Posterior cingulate gyrus (tissue), 11 donors: Measurements from ENCODE around the gene GRM8.

ENCODE experiments used
- DNase-seq, 10 donors: peaks; one replicate each; pipeline versions ENCODE4 v3.0.0 to v3.0.0-alpha.2; 2020 to 2021; ENCODE audit warnings: mixed read lengths in 3 of 10
- intact Hi-C: fragments of 100-400 bp; cut with DNase I; formaldehyde crosslinking; loops from one replicate; pipeline ENCODE4 v1.15.1; 2023

The GRM8 gene

GRCh38 chr7:126487728-126488442 is 764.9 kb downstream of the GRM8 start:
- intact Hi-C loops, result no loop called here
- DNase-seq, result no peak

DNA sequence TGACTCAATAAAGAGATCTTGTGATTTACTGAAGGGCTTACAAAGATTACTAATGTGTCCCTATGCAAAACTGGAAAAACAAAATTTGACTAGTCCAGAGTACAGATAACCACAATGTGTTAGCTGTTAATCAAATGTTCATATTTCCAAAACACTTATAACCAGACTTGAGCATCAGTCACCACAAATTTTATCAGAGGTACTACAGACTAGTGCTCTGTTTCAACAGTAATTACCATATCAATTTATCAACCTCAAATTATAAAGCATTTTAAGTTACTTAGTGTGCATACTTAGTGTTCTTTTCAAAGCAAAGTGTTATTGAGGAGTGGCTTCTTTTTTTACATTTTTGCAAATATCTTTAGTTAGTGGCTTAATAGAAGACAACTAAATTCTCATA is 765.9 kb downstream of the GRM8 start:
- no peak for DNase-seq
- intact Hi-C loops, result no loop called here

GRCh38 chr7:126485791-126486190 is 767.0 kb downstream of the GRM8 start:
- intact Hi-C loops, result no loop called here
- DNase-seq, result no peak

DNA sequence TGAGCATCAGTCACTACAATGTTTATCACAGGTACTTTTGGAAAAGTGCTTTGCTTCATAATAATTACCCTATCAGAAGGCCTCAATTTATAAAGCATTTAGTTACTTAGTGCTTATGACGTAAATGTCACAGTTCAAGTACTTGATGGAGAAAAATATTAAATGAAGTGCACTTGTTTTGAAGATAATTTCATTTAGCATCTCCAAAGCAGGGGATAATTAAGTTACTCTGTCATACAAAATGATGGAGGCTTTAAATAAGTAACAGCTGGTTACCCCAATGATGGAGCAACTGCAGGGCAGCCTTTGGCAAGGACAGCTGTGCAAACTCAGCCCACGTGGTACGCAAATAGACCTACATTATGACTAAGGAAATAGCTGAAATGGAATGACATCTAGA is 768.8 kb downstream of the GRM8 start:
- DNase-seq, result no peak
- intact Hi-C loops, result no loop called here

- intact Hi-C loops, result no loop called here
- DNase-seq, result no peak
Measured at GRCh38 chr7:126472825-126473224, 779.9 kb downstream of the GRM8 start.

- no peak for DNase-seq
- intact Hi-C loops, result no loop called here
Measured at GRCh38 chr7:126462405-126462804, 790.3 kb downstream of the GRM8 start.

- no peak for DNase-seq
- intact Hi-C loops, result no loop called here
Measured at GRCh38 chr7:126460664-126461063, 792.1 kb downstream of the GRM8 start.

- no peak for DNase-seq
- intact Hi-C loops, result no loop called here
Measured at GRCh38 chr7:126453104-126453503, 799.6 kb downstream of the GRM8 start.

GRCh38 chr7:126450269-126450671 is 802.5 kb downstream of the GRM8 start:
- no peak for DNase-seq
- intact Hi-C loops, result no loop called here

DNA sequence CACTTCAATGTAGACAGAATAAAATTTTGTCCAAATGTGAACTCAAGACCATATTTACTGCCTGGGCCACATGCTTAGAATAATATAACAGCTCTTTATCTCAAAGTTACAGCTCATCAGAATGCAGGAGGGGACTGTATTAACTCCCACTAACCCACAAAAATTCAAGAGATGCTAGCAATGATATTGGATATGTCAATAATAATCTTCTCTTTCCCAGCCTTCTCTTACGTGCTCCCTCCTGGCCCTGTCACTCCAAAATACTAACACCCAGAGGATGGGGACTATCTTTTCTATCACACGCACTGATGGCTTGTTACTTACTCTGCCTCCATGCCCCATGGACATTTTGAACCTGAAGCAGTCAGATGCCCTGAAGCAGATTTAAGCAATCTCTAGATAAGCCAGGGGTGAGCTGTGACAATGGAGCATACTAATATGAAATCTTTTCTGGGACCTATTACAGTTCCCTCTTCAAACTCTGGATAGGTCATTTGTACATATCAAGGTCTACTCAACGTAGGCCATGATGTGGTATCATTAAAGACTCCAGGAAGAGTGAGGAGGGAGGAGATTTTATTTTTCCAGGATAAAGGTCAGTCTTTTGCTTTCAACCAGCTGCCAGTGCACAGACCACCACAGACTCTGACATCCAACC is 803.0 kb downstream of the GRM8 start:
- intact Hi-C loops, result no loop called here
- DNase-seq, result no peak

DNA sequence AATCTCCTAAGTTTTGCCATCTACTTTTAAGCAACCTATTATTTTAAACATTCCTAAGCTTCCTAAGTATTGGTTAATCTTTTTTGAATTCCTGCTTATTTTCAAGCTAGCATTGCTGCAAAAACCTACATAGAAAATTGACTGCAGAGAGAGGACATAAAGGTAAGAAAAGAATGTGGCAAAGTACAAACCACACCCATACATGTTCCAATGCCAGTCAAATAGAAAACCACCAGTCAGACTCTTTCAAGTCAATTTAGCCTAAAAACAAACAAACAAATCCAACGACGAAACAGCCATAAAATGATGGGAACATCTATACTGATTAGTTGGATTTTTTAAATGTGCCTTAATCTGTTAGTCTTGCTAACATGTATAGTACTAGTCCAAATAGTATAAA is 804.8 kb downstream of the GRM8 start:
- intact Hi-C loops, result no loop called here
- no peak for DNase-seq

GRCh38 chr7:126445991-126446390 is 806.8 kb downstream of the GRM8 start:
- intact Hi-C loops, result no loop called here
- no peak for DNase-seq

GRCh38 chr7:126443951-126444350 is 808.8 kb downstream of the GRM8 start:
- intact Hi-C loops, result no loop called here
- no peak for DNase-seq

DNA sequence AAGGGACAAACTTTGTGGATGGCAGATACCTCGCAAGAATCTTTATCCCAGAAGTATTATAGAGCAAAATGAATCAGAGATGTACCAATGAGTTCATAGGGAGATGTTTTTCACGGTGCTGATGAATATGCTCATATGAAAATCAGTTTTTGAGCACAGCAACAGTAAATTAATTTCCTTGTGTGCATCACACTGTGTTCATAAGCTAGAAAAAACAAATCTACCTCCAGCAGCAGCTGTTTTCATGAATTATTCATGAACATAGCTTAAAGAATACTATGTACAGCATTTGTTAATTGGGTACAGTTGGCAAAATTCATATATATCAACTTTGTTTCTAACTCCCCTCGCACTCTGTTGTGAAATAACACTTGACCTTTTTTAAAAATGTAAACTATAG is 809.8 kb downstream of the GRM8 start:
- no peak for DNase-seq
- intact Hi-C loops, result no loop called here

GRCh38 chr7:126441745-126442144 is 811.0 kb downstream of the GRM8 start:
- no peak for DNase-seq
- intact Hi-C loops, result no loop called here

DNA sequence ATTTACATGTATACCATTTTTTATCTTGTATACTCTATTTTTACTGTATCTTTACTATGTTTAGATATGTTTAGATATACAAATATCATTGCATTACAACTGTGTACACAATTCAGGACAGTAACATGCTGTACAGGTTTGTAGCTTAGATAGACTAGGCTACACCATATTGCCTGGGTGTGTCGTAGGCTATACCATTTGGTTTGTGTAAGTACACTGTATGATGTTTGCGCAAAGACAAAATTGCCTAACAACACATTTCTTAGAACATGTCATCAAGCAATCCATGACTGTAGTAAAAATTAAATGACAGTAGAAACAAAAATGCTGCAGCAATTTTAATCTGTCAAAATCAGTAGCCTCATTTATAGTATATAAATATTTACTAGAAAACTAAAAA is 812.2 kb downstream of the GRM8 start:
- DNase-seq, result no peak
- intact Hi-C loops, result no loop called here

DNA sequence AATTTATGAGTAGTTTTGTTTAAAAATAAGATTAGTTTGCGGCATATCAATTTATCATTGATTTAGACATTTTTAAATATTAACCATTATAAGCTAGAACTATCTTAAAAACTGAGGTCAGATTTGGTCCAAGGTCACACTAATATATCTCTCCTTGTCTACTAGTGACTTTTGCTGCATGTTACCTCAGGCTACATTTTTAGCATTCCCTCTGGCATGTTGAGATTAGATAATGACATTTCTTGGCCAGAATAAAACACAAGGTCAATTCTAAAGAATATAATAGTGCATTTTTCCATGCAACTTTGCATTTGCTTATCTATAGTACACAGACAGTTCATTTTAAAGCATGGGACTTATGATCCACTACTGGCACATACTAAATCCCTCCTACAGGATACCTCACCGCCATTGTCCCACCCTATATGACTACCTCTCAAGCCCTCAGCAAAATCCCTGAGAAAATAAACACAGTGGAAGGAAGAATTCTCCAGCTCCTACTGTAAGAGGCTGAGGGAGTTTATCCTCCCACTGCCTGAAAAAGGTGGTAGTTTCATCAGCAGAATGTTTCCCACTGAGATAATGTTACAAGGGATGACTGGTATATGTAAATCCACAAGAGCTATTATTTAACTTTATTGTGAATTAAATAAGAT is 816.4 kb downstream of the GRM8 start:
- DNase-seq, result no peak
- intact Hi-C loops, result no loop called here

DNA sequence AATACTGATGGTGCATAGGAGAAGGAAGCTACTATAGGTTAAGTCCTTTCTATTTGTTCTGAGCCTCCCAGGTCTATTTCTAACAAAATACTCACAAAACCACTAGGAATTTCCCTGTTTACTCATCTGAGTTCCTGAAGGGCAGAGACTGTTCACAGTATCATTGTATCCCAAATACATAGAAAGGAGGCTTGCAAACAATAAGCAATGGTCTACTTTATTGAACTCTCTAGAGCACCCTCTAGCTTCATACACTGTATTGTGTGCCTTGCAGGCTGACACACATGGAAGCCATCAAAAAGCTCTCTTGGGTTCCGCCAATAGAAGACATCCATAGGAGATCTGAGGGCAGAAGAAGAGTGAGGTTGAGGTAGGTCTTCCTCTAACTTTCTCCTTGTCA is 826.1 kb downstream of the GRM8 start:
- intact Hi-C loops, result no loop called here
- DNase-seq, result no peak

DNA sequence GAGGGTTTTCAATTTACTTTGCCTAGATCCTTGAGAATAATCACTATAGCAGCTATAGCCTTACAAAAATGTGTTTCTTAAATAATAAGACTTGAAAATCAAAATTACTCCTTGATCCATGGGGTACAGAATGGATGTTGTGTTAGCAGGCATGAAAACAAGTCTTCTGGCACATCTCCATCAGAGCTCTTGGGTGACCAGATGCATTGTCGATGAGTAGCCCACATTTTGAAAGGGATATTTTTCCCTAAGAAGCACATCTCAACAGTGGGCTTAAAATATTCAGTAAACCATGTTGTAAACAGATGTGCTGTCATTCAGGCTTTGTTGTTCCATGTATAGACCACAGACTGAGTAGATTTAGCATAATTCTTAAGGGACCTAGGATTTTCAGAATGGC is 827.8 kb downstream of the GRM8 start:
- intact Hi-C loops, result no loop called here
- DNase-seq, result no peak

- intact Hi-C loops, result no loop called here
- DNase-seq, result no peak
Measured at GRCh38 chr7:126419047-126419446, 833.7 kb downstream of the GRM8 start.

GRCh38 chr7:126411821-126412383 is 840.8 kb downstream of the GRM8 start:
- DNase-seq, result no peak
- intact Hi-C loops, result no loop called here
